OCI-LY1 (cell line): ENCODE measurements around the gene MPP3.

Experiments used
- H2AFZ ChIP-seq: fragments of 200-600 bp; sonication (generic), shearing (Covaris generic); 2 replicates; pipeline ENCODE4 v1.6.0; 2014; ENCODE audit warnings: antibody characterized with exemption, mild to moderate bottlenecking, low read length
- H3F3A ChIP-seq: fragments of 200-600 bp; sonication (generic), shearing (Covaris generic); 2 replicates; pipeline ENCODE4 v1.6.0; 2014; ENCODE audit warnings: mild to moderate bottlenecking, antibody characterized with exemption, low read length, moderate library complexity; ENCODE audit not compliant: insufficient read depth
- H3K27ac ChIP-seq: fragments of 200-600 bp; sonication (generic); 2 replicates; pipeline ENCODE4 v1.5.1; 2014; ENCODE audit warnings: low read length, mixed run types, mild to moderate bottlenecking, low read depth; ENCODE audit not compliant: poor library complexity, severe bottlenecking
- H3K27me3 ChIP-seq: fragments of 200-600 bp; sonication (generic); 2 replicates; pipeline ENCODE4 v1.6.0; 2014; ENCODE audit warnings: antibody characterized with exemption, mild to moderate bottlenecking, low read length, moderate library complexity; ENCODE audit not compliant: insufficient read depth
- H3K36me3 ChIP-seq: fragments of 200-600 bp; sonication (generic); 2 replicates; pipeline ENCODE4 v1.6.1; 2014; ENCODE audit warnings: mild to moderate bottlenecking, antibody characterized with exemption, low read length, moderate library complexity, mixed read lengths; ENCODE audit not compliant: insufficient read depth
- H3K4me1 ChIP-seq: fragments of 200-600 bp; sonication (generic); 2 replicates; pipeline ENCODE4 v1.5.1; 2014; ENCODE audit warnings: mild to moderate bottlenecking, low read length, moderate library complexity; ENCODE audit not compliant: insufficient read depth, severe bottlenecking
- H3K4me2 ChIP-seq: fragments of 200-600 bp; sonication (generic), shearing (Covaris generic); 2 replicates; pipeline ENCODE4 v1.6.1; 2014; ENCODE audit warnings: low read length
- H3K4me3 ChIP-seq: fragments of 200-600 bp; sonication (generic); 2 replicates; pipeline ENCODE4 v1.5.1; 2014; ENCODE audit warnings: low read length, low read depth, mild to moderate bottlenecking, mixed read lengths; ENCODE audit not compliant: poor library complexity, severe bottlenecking
- H3K79me2 ChIP-seq: fragments of 200-600 bp; shearing (Covaris generic); 2 replicates; pipeline ENCODE4 v1.6.1; 2016; ENCODE audit warnings: mixed run types, low read length, mixed read lengths; ENCODE audit not compliant: insufficient read depth
- H3K9ac ChIP-seq: fragments of 200-600 bp; sonication (generic), shearing (Covaris generic); 2 replicates; pipeline ENCODE4 v1.6.1; 2014; ENCODE audit warnings: mild to moderate bottlenecking, low read length, mixed read lengths
- H3K9me2 ChIP-seq: fragments of 200-600 bp; sonication (generic), shearing (Covaris generic); 2 replicates; pipeline ENCODE4 v1.6.1; 2014; ENCODE audit warnings: low read depth, mild to moderate bottlenecking, low read length, mixed read lengths
- H3K9me3 ChIP-seq: fragments of 200-600 bp; shearing (Covaris generic); 2 replicates; pipeline ENCODE4 v1.6.1; 2014; ENCODE audit warnings: low read length, mixed read lengths
- H4K20me1 ChIP-seq: fragments of 200-600 bp; sonication (generic), shearing (Covaris generic); 2 replicates; pipeline ENCODE4 v1.6.0; 2016; ENCODE audit warnings: mild to moderate bottlenecking, low read length; ENCODE audit not compliant: insufficient read depth
- CTCF ChIP-seq: fragments of 200-600 bp; sonication (generic), shearing (Covaris generic); IDR thresholded peaks from 2 replicates; pipeline ENCODE4 v1.5.1; 2017; ENCODE audit warnings: mild to moderate bottlenecking, antibody characterized with exemption, low read length, moderate library complexity, mixed read lengths
- EZH2 ChIP-seq: fragments of 200-600 bp; sonication (generic), shearing (Covaris generic); IDR thresholded peaks from 2 replicates; pipeline ENCODE4 v1.8.0; 2017; ENCODE audit warnings: borderline replicate concordance, mixed run types, mild to moderate bottlenecking, antibody characterized with exemption, low read length, moderate library complexity, mixed read lengths

The MPP3 gene

GRCh38 chr17:43830510-43831140, 2.3 kb downstream of the MPP3 start:
- Histone ChIP-seq H3K4me3 (no peak overlapping the region), H3F3A (no peaks in the 10 kb centered on the region), H3K9me2 (no peaks in the 10 kb centered on the region), H3K79me2 (no peaks in the 10 kb centered on the region), H3K27me3 (peaks cover 18% of the 10 kb centered on the region), H3K4me1 (no peaks in the 10 kb centered on the region), H4K20me1 (no peaks in the 10 kb centered on the region), H2AFZ (no peak overlapping the region), H3K9ac (no peak overlapping the region), H3K4me2 (no peak overlapping the region), H3K9me3 (no peaks in the 10 kb centered on the region), H3K27ac (no peak overlapping the region), H3K36me3 (no peaks in the 10 kb centered on the region)
- TF ChIP-seq EZH2 (no peak), CTCF (no peak)

GRCh38 chr17:43829738-43830137, 3.2 kb downstream of the MPP3 start:
- Histone ChIP-seq H3K4me1 (no peaks in the 10 kb centered on the region), H3K9ac (no peak overlapping the region), H3K4me2 (no peak overlapping the region), H4K20me1 (no peaks in the 10 kb centered on the region), H3K9me2 (no peaks in the 10 kb centered on the region), H3K9me3 (no peaks in the 10 kb centered on the region), H3K27ac (no peak overlapping the region), H3K27me3 (peaks cover 20% of the 10 kb centered on the region), H3K36me3 (no peaks in the 10 kb centered on the region), H3F3A (no peaks in the 10 kb centered on the region), H2AFZ (no peak overlapping the region), H3K4me3 (no peak overlapping the region), H3K79me2 (no peaks in the 10 kb centered on the region)
- no peak for TF ChIP-seq EZH2

- no peak overlapping the region for H3K4me2 ChIP-seq
- no peak overlapping the region for H3K4me3 ChIP-seq
- H3F3A ChIP-seq = no peaks in the 10 kb centered on the region
- no peaks in the 10 kb centered on the region for H4K20me1 ChIP-seq
- H3K9me3 ChIP-seq = no peaks in the 10 kb centered on the region
- no peak overlapping the region for H3K27ac ChIP-seq
- no peaks in the 10 kb centered on the region for H3K9me2 ChIP-seq
- TF ChIP-seq CTCF = no peak
- no peak for TF ChIP-seq EZH2
- no peaks in the 10 kb centered on the region for H3K4me1 ChIP-seq
- H2AFZ ChIP-seq = no peak overlapping the region
- H3K9ac ChIP-seq = no peak overlapping the region
- peaks cover 13% of the 10 kb centered on the region for H3K27me3 ChIP-seq
- no peaks in the 10 kb centered on the region for H3K36me3 ChIP-seq
- no peaks in the 10 kb centered on the region for H3K79me2 ChIP-seq
Measured at GRCh38 chr17:43827596-43827995, 5.3 kb downstream of the MPP3 start.

- H3K9me3 ChIP-seq = no peaks in the 10 kb centered on the region
- H3K9ac ChIP-seq = no peak overlapping the region
- H4K20me1 ChIP-seq = no peaks in the 10 kb centered on the region
- no peaks in the 10 kb centered on the region for H3K36me3 ChIP-seq
- TF ChIP-seq EZH2 (no peak), CTCF (no peak)
- H3K4me2 ChIP-seq = no peak overlapping the region
- no peak overlapping the region for H3K27ac ChIP-seq
- H3K4me1 ChIP-seq = no peaks in the 10 kb centered on the region
- H3F3A ChIP-seq = no peaks in the 10 kb centered on the region
- peaks cover 13% of the 10 kb centered on the region for H3K27me3 ChIP-seq
- no peak overlapping the region for H2AFZ ChIP-seq
- H3K79me2 ChIP-seq = no peaks in the 10 kb centered on the region
- no peak overlapping the region for H3K4me3 ChIP-seq
- no peaks in the 10 kb centered on the region for H3K9me2 ChIP-seq
Measured at GRCh38 chr17:43826206-43826605, 6.7 kb downstream of the MPP3 start.
